ENCODE results near the gene P2RX6.

DNA sequence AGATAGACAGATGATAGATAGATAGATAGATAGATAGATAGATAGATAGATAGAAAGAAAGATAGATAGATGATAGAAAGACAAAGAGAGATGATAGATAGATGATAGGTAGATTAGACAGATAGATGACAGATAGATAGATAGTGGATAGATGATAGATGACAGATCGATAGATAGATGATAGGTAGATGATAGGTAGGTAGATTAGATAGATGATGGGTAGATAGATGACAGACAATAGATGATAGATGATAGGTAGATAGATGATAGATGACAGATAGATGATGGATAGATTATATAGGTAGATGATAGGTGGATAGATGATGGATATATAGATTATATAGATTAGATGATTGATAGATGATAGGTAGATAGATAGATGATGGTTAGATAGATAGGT, 28.6 kb upstream of the P2RX6 start:
- TF ChIP-seq, protein P1, sequence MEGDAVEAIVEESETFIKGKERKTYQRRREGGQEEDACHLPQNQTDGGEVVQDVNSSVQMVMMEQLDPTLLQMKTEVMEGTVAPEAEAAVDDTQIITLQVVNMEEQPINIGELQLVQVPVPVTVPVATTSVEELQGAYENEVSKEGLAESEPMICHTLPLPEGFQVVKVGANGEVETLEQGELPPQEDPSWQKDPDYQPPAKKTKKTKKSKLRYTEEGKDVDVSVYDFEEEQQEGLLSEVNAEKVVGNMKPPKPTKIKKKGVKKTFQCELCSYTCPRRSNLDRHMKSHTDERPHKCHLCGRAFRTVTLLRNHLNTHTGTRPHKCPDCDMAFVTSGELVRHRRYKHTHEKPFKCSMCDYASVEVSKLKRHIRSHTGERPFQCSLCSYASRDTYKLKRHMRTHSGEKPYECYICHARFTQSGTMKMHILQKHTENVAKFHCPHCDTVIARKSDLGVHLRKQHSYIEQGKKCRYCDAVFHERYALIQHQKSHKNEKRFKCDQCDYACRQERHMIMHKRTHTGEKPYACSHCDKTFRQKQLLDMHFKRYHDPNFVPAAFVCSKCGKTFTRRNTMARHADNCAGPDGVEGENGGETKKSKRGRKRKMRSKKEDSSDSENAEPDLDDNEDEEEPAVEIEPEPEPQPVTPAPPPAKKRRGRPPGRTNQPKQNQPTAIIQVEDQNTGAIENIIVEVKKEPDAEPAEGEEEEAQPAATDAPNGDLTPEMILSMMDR (IDR thresholded peaks at IDR 0.05): no peak
- TF ChIP-seq POLR2AphosphoS5 (IDR thresholded peaks at IDR 0.05) (no peak), POLR2A (IDR thresholded peaks at IDR 0.05) (no peak)
